CD4-positive, alpha-beta T cell (primary cell): ENCODE results near the gene ZNF106. TPM values are rescaled to one million over a fixed set of nuclear protein-coding genes. Genes with fewer than 3 reads are reported as not detected.

Experiments
- ATAC-seq: fragments of 200-7000 bp; cut with Tn5 transposase; one replicate; pipeline ENCODE4 v1.10.0; 2022; ENCODE audit warnings: mild to moderate bottlenecking; ENCODE audit not compliant: poor library complexity
- CTCF ChIA-PET: fragments of 350-600 bp; sonication (Branson Sonifier 250); formaldehyde crosslinking; loops from one replicate; lab custom pipeline; 2021; ENCODE audit warnings: antibody characterized with exemption, inconsistent platforms; lab: Charles Lee
- POLR2A ChIA-PET: fragments of 350-600 bp; sonication (Branson Sonifier 250); formaldehyde crosslinking; loops from one replicate; lab custom pipeline; 2021; ENCODE audit warnings: antibody characterized with exemption, inconsistent platforms; lab: Charles Lee
- DNase-seq, 14 experiments: peaks; one replicate each; pipeline ENCODE4 v3.0.0-alpha.2; 2013 to 2020; ENCODE audit warnings: mixed read lengths in 2 of 14
- H3K27ac ChIP-seq, 2 donors: one replicate each; pipeline versions ENCODE4 v1.5.1 to v1.7.0; 2013; ENCODE audit warnings: low read length in 2 of 2, low read depth in 1 of 2, mild to moderate bottlenecking in 1 of 2
- H3K27me3 ChIP-seq, 2 experiments: 1 replicate in 1 of 2; 2 replicates in 1 of 2; pipeline versions ENCODE4 v1.6.1 to v1.7.0; 2013; ENCODE audit warnings: low read length in 2 of 2, control low read depth in 1 of 2, mild to moderate bottlenecking in 1 of 2, moderate library complexity in 1 of 2; ENCODE audit not compliant: insufficient read depth in 2 of 2, control insufficient read depth in 1 of 2
- H3K36me3 ChIP-seq: one replicate; pipeline ENCODE4 v1.6.1; 2013; ENCODE audit warnings: low read length, control low read depth; ENCODE audit not compliant: insufficient read depth
- H3K4me1 ChIP-seq: one replicate; pipeline ENCODE4 v1.6.1; 2013; ENCODE audit warnings: low read length, control low read depth; ENCODE audit not compliant: insufficient read depth
- H3K4me3 ChIP-seq: one replicate; pipeline ENCODE4 v1.5.1; 2013; ENCODE audit warnings: mild to moderate bottlenecking, low read length, moderate library complexity
- H3K9me3 ChIP-seq, 2 experiments: 1 replicate in 1 of 2; 2 replicates in 1 of 2; pipeline versions ENCODE4 v1.6.1 to v1.7.0; 2013; ENCODE audit warnings: low read length in 2 of 2, mild to moderate bottlenecking in 2 of 2, control low read depth in 1 of 2, moderate library complexity in 1 of 2; ENCODE audit not compliant: control insufficient read depth in 1 of 2, insufficient read depth in 1 of 2
- H3K27ac Mint-ChIP-seq: one replicate; pipeline ENCODE4 v1.8.0; 2020; ENCODE audit warnings: mixed read lengths
- H3K27me3 Mint-ChIP-seq: one replicate; pipeline ENCODE4 v1.8.0; 2021; ENCODE audit warnings: mixed read lengths
- H3K36me3 Mint-ChIP-seq: one replicate; pipeline ENCODE4 v1.8.0; 2021; ENCODE audit warnings: low read depth, mixed read lengths
- H3K4me1 Mint-ChIP-seq: one replicate; pipeline ENCODE4 v1.8.0; 2021; ENCODE audit warnings: low read depth, mixed read lengths
- H3K4me3 Mint-ChIP-seq: one replicate; pipeline ENCODE4 v1.8.0; 2020; ENCODE audit warnings: mild to moderate bottlenecking, mixed read lengths
- H3K9me3 Mint-ChIP-seq: one replicate; pipeline ENCODE4 v1.8.0; 2020; ENCODE audit warnings: mixed read lengths
- intact Hi-C, 2 experiments: fragments of 100-400 bp; cut with DNase I in 1 of 2; cut with micrococcal nuclease in 1 of 2; formaldehyde crosslinking; loops; one replicate each; pipeline versions ENCODE4 v1.15.1 to v1.9.0; 2023 to 2025; cut with DNase I, micrococcal nuclease
- total RNA-seq, 174 experiments: library from RNA in 2 of 174; stranded (reverse) in 2 of 174; gene quantifications; one replicate each; pipeline ENCODE4 v1.2.3 and lab custom pipeline; 2021 to 2026
- TF ChIP-seq, protein P1 (sequence below): fragments of 200-600 bp; IDR thresholded peaks from one replicate; pipeline ENCODE4 v1.8.0; 2022; ENCODE audit warnings: antibody characterized with exemption, mild to moderate bottlenecking

Gene ZNF106
- total RNA-seq, 2 experiments from 2014 or later, result 30.9 to 31.4 TPM

DNA sequence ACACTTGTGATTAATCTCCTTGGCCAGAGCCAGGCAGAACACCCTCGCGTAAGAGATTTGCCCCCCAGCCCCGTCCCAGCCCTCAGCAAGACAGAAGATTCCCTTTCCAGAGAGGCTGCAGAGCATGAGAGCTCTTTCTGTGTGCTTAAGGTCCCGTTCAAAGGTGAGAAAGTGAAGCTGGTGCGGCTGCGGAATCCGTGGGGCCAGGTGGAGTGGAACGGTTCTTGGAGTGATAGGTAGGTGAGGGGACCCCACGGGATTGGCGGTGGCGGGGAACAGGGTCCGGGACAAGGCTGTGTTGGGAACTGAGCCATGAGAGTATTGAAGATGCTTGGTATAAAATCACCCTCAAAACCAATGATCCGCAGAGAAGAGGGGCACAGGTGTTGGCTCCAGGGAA lies 96.8 kb downstream of the ZNF106 start:
- ChIA-PET POLR2A (no interaction called here), CTCF (no interaction called here)
- Mint-ChIP-seq H3K27me3 (no peaks in the 10 kb centered on the region), H3K4me3 (no peak overlapping the region), H3K4me1 (no peaks in the 10 kb centered on the region), H3K36me3 (no peaks in the 10 kb centered on the region), H3K27ac (no peak overlapping the region), H3K9me3 (no peaks in the 10 kb centered on the region)
- DNase-seq (no peak), ATAC-seq (no peak)
- Histone ChIP-seq H3K9me3 (no peaks in the 10 kb centered on the region), H3K27ac (no peak overlapping the region), H3K4me3 (no peak overlapping the region), H3K27me3 (no peaks in the 10 kb centered on the region), H3K4me1 (no peaks in the 10 kb centered on the region), H3K36me3 (no peaks in the 10 kb centered on the region)
- TF ChIP-seq, protein P1, sequence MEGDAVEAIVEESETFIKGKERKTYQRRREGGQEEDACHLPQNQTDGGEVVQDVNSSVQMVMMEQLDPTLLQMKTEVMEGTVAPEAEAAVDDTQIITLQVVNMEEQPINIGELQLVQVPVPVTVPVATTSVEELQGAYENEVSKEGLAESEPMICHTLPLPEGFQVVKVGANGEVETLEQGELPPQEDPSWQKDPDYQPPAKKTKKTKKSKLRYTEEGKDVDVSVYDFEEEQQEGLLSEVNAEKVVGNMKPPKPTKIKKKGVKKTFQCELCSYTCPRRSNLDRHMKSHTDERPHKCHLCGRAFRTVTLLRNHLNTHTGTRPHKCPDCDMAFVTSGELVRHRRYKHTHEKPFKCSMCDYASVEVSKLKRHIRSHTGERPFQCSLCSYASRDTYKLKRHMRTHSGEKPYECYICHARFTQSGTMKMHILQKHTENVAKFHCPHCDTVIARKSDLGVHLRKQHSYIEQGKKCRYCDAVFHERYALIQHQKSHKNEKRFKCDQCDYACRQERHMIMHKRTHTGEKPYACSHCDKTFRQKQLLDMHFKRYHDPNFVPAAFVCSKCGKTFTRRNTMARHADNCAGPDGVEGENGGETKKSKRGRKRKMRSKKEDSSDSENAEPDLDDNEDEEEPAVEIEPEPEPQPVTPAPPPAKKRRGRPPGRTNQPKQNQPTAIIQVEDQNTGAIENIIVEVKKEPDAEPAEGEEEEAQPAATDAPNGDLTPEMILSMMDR, result no peak
- intact Hi-C loops, result no loop called here

DNA sequence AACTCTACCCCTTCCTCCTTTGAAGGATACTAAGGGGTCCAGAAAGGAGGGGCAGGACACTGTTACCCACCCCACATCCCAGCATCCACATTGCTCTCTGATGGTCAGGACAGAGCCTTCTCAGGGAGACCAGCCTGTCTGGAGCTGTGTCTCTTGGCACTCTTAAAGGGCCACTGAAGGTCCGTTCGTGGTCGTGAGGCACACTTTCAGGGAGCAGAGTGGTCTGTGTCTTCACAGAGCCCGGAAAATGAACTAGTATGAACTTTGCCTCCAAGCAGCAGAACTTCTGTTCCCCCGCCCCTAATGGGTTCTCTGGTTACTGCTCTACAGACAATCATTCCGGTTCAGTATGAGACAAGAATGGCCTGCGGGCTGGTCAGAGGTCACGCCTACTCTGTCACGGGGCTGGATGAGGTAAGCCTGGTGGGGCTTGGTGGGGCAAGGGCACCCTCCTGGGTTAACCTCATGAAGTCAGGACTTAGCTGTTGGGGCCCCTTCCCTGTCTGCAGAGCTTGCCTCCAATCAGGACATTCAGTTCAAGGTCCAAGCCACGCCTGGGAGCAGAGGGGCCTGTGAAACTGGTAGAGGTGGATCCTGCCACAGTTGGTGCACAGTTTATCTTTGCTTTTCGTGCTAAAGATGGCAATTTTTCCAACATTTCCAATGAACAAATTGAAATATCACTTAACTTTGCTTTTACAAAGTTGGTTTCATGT lies 98.5 kb downstream of the ZNF106 start:
- Histone ChIP-seq H3K4me3 (no peak overlapping the region), H3K9me3 (no peaks in the 10 kb centered on the region), H3K36me3 (no peaks in the 10 kb centered on the region), H3K27me3 (no peaks in the 10 kb centered on the region), H3K27ac (no peak overlapping the region), H3K4me1 (no peaks in the 10 kb centered on the region)
- DNase-seq (no peak), ATAC-seq (no peak)
- no peaks in the 10 kb centered on the region for H3K9me3 Mint-ChIP-seq
- POLR2A ChIA-PET, result no interaction called here
- intact Hi-C loops, result no loop called here
- no peaks in the 10 kb centered on the region for H3K36me3 Mint-ChIP-seq
- H3K4me1 Mint-ChIP-seq, result no peaks in the 10 kb centered on the region
- H3K4me3 Mint-ChIP-seq, result no peak overlapping the region
- H3K27ac Mint-ChIP-seq, result no peak overlapping the region
- no peaks in the 10 kb centered on the region for H3K27me3 Mint-ChIP-seq
- TF ChIP-seq, protein P1, result no peak
- CTCF ChIA-PET, result no interaction called here

DNA sequence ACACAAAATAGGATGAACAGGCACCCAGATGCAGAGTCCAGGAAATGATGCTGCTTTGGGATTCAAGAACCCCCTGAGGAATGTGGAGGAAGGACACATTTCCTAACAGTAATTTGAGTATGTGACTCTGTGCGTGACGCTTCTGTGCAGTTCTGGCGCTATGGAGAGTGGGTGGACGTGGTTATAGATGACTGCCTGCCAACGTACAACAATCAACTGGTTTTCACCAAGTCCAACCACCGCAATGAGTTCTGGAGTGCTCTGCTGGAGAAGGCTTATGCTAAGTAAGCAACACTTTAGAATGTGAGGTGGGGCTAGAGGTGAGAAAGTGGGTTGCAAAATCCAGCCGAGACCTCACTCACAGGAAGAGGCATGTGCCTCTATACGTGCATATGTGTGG lies 103.3 kb downstream of the ZNF106 start:
- TF ChIP-seq, protein P1, result no peak
- H3K36me3 ChIP-seq, result no peaks in the 10 kb centered on the region
- POLR2A ChIA-PET, result no interaction called here
- intact Hi-C loops, result no loop called here
- H3K4me1 Mint-ChIP-seq, result no peaks in the 10 kb centered on the region
- no peaks in the 10 kb centered on the region for H3K4me1 ChIP-seq
- H3K9me3 ChIP-seq, result no peaks in the 10 kb centered on the region
- DNase-seq, result no peak
- H3K27ac Mint-ChIP-seq, result no peak overlapping the region
- peaks cover 17% of the 10 kb centered on the region for H3K36me3 Mint-ChIP-seq
- no peak overlapping the region for H3K4me3 Mint-ChIP-seq
- H3K4me3 ChIP-seq, result no peak overlapping the region
- no peaks in the 10 kb centered on the region for H3K9me3 Mint-ChIP-seq
- H3K27me3 Mint-ChIP-seq, result no peaks in the 10 kb centered on the region
- H3K27me3 ChIP-seq, result no peaks in the 10 kb centered on the region
- ATAC-seq, result no peak
- CTCF ChIA-PET, result no interaction called here
- no peak overlapping the region for H3K27ac ChIP-seq
